Stimulated activated CD4-positive, alpha-beta T cell treated with anti-CD3 and anti-CD28 coated beads, Interleukin-4, amount 100 ng/mL, for 4 hours (primary cell): ENCODE results near the gene CKS2.
"Not testable (repeated sequence)": the region's sequence is repeated elsewhere in the genome, so short reads cannot be mapped to it uniquely, and the experiment has no call there.

Source experiments
- DNase-seq, 2 experiments: peaks; one replicate each; pipeline ENCODE4 v3.0.0-alpha.2; 2020

CKS2 gene

DNA sequence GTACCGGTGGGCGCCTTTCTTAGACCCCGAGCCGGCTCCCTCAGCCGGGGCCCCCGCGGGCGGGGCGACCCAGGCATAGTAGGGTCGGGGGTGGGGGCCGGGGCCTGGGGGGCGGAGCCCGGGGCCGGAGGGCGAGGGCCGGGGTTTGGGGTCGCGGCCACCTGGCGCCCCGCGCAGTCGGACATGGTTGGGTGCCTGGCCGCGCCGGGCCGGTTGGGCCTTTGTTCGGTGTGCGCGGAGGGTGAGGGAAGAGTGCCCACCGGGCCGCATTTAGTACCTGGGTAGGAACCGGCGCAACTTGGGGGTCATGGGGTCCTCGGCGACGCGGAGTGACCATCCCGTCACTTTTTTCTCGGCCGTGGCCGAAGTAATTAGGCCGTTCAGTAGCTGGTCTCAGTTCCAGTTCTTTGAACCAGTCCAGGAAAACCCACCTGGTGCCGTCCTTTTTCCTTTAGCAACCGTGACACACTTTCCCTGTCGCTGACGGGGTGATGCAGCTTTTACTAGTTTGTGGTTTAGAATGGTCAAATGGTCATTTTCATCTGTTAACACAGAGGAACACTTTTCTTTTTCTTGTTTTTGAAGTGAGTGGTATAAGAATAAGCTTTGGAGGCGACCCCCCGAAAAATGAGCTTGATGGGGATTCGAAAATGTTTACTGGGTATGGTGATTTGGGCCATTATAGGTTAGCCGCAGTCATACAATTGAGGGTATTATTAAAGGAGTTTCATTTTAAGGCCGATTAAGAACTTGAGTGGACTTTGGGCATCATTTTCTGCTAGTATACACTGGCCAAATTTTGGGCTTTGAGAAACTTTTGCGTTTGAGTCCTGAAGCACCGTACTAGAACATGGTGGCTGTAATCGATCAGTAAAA, 589 bp downstream of the CKS2 start:
- no peak for DNase-seq

DNA sequence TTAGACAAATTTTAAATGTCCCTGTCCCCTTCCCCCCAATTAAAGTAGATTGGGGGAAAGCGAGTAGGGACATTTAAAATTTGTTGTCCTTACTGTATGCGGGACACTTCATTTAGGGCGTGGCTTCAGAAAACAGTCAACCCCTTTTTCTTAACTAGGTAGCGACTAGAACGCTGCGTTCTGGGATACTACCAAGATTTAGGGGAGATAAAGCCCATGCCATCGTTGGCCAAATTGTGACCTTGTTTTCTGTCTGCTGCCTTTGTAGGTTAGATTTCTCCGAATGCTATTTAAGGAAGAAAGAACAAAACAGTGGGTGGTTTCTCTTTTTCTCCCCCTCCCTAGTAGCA, 1.2 kb downstream of the CKS2 start:
- DNase-seq: no peak

DNA sequence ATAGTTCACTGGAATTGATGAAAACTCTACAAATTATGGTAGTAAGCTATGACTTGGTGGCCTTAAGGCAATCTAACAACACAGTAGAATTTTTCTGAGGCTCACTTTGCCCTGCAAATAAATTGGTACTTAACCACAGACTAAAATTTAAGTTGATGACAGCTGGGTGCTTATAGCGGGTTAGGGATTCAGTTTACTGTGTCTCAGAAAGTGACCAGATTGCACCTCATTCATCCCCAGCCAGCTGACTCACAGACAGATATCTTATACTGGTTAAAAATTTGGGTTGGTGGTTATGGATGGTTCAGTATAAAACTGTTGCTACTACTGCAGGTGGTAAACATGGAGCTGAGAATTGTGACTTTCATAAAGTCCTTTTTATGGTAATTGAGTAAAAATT, 2.8 kb downstream of the CKS2 start:
- no peak for DNase-seq

DNA sequence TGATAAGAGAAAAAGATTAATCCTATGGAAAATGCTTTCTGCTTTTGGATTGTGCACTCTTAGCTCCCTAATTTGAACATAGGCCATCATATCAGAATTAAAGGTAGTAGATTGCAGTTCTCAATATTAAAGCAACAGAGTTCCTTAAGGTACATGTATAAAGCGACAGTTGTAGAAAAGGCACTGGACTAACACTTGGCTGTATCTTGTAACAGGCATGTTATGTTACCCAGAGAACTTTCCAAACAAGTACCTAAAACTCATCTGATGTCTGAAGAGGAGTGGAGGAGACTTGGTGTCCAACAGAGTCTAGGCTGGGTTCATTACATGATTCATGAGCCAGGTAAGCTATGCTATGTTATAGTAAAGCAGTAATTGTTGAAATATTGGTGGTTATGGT, 4.0 kb downstream of the CKS2 start:
- no peak for DNase-seq

DNA sequence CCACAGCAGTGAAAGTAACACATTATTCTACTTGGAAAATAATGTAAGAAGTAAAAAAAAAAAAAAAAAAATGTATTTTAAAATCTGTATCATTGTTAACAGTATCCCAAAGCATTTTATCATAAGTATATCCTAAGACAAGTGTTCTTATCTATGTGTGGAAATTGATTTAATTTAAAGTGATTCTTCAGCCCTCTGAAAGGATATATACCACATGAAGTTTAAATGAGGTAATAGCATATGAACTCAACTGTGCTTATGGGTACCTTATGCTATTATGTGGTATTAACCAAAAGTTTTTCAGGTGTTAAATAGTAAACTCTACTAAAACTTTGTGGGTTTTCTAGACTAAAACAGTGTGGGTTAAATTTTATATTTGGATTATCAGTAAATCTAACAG, 4.5 kb downstream of the CKS2 start:
- DNase-seq: no peak

DNA sequence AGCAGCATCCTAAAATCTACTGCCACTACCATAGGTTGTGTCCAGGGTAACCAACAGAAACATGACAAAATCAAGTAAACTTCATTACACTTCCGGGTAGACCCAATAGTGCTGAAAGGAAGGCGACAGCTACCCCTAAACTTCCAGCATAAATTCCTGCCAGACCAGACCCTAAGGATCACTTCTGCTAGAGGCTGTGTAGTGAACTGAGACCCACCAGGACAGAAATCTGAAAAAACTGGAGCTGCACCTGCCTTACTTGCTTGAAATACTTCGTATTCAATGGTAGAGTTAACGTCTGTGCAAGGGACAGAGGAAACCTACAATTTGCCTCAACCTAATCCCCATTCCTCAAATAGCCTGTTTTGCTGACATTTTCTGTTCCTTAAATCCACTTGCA, 6.3 kb downstream of the CKS2 start:
- DNase-seq: no peak

DNA sequence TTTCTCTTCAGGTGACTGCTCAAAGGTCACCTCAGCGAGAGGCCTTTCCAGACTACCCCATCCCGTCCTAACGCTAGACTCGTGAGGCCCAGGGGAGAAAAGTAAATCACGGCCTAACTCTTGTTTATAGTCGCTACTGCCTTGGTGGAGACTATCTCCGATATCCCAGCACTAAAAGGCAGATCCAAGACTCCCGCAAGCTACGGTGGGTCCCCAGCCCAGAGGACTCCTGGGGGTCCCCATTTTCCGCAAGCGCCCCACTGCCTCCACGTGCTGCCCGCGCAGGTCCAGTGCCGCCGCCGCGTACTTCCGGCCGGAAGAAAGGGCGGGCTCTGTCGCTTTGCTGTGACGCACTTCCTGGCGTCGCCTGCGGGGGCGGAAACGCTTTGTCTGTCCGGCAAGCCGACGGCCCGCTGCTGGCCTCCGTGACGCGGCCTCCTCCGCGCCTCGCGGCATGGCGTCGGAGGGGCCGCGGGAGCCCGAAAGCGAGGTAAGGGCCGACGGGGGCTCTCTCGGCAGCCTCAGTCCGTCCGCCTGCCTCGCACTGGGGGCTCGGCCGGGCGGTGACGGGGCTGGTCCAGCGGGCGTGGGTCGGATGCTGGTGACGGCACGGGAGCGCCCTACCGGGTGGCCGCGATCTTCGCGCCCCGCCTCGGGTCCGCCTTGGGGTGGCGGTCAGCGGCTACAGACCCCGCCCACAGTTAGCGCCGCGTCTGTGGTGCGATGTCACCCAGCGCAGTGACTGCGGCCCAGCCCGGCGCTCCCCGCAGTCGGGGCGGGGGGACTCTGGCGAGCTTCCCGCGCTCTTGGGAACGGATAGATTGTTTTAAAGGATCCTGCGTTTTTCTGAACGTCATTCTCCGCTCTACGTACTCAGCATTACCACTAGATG, 7.4 kb downstream of the CKS2 start, which contains the start of gene SECISBP2:
SECISBP2 (plus strand) TSS at position 378 of the 892 bp plus-strand sequence; CDS start at position 455, 77 bp downstream.
- DNase-seq: peak; percentile 92 to 94

DNA sequence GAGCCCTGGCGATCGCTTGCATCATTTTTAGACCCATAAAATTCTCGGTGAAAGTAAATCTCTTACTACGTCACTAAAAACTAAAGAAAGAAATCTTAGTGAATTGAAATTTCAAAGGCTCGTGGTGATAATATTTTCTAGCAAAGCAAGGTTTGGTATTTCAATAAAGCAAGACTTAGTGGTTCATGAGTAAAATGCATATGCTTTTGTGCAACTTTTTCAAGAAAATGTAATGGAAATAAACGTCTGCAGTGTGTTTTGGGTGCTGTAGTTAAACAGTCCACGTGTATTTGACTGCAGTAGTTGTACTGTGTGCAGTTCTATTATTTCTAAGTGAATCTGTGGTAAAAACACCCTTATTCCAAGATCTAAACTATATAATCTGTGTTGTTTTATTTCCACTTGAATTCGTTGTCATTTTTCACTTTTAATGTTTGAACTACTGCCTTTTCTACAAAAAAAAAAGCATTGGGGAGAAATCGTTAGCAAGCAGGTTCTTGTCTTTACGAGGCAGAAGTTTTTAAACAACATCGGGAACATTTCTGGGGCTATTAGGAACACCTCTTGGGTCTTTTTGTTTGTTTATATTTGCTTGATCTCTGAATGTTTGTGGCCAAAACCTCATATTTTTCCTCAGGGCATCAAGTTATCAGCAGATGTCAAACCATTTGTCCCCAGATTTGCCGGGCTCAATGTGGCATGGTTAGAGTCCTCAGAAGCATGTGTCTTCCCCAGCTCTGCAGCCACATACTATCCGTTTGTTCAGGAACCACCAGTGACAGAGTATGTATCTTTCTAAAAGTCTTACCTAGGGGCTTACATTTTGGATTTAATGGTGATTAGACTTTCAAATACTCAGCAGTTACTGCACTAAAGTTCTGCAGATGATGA, 8.3 kb downstream of the CKS2 start:
- no peak for DNase-seq

DNA sequence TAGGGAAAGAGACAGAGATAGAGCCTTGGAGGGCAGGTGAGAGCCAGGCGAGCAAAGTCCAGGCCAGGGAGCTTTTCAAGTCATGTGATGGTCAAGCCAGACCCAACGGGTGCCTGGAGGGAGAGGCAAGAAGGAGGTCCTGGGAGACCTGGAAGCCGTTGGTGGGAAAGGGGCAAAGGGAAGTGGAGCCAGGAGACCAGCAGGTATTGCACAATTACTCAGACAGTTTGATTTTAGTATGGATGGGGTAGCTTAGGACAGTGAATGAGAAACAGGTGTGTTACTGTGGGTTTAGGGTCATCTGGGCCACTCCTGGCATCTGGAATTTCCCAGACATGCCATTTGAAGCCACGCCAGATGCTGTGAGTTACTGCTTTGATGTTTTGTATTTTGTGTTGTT, 12.4 kb downstream of the CKS2 start:
- DNase-seq: no peak

DNA sequence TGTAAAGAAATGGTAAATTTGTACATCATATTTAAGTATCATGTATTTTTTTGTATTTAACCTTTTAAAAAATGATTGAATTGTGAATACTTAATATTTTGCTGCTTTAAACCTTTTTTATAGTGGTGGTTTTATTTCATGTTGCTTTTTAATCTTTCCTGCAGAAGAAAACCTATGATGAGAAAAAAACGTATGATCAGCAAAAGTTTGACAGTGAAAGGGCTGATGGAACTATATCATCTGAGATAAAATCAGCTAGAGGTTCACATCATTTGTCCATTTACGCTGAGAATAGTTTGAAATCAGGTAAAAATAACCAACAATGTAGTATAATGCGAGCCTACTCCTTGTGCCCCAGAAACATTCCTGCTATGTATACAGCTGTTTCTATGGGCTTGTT, 14.7 kb downstream of the CKS2 start:
- DNase-seq: no peak

DNA sequence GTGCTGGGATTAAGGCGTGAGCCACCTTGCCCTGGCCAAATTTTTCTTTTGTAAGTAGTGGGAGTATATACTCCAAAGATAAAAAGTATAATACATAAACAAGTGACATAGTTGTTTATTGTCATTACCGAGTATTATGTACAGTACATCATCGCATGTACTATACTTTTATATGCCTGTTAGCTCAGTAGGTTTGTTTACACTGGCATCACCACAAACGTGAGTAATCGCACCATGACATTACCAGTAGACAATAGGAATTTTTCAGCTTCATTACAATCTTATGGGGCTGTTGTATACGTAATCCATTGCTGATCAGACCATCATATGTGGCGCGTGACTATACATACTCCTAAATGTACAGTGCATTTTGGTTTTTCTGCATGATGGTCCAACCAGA, 17.1 kb downstream of the CKS2 start:
- DNase-seq: no peak

DNA sequence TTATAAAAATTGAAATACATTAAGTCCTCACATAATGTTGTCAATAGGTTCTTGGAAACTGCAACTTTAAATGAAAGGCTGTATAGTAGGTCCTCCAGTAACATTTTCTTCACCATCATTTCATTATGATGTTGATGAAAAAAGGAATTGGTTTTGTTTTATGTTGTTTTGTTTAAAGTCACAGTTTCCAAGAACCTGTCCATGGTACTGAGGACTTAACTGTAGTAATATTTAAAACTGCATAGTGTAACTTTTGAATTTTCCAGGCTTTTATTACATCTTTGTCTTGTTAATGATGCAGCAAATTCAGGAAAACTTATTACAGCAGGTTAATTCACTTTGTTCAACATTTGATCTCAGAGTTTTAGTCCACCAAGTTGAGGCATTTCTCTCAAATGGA, 18.9 kb downstream of the CKS2 start:
- DNase-seq: no peak

DNA sequence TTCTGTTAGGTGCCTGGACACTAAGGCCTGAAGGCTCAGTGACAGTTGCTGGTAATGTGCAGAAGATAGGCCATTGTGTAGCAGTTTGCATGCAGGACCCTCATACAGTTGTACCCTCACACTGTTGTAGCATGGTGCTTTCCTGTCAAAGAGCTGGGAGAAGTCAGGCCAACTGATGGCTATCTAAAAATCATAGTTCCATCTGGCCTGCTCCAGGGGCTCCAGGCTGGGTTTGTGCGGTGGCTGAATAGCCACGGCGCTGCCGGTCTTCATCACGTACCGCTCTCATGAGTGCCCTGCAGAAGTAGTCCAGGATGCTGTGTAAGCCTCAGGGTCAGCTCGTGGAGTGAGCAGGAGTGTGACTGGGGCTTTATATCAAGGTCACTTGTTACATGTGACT, 19.5 kb downstream of the CKS2 start:
- no peak for DNase-seq

DNA sequence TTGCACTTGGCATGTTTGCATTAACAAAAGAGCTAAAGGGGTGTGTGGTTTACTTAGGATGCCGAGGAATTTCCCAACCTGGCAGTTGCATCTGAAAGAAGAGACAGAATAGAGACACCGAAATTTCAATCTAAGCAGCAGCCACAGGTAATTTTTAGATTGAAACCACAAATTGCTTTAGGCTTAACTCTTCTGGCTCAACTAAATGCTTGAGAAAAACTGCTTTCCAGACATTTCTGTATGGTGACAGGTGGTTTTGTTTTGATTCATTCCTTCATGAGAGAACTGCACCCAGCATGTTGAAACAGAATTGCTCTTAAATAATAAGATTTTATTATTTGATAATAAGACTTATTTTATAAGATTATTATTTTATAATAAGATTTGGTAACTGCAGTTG, 28.8 kb downstream of the CKS2 start:
- no peak for DNase-seq

DNA sequence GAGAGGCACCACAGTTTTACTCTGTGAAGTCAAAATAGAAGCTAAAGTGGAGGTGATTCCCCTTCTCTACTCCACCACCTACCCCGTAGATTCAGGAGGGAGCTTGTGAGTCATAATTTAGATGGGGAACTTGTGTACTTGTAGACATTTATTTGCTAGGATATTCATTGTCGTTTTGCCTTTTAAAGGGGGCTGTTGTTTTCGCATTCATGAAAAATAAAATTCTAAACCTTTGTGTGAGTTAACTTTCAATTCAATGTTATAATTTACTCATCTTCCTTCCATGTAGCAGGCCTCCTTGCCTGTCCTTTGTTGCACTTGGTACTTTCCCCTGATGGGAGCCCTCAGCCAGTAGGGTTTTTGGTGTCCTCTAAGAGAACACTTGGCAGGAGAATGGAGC, 29.3 kb downstream of the CKS2 start:
- no peak for DNase-seq

DNA sequence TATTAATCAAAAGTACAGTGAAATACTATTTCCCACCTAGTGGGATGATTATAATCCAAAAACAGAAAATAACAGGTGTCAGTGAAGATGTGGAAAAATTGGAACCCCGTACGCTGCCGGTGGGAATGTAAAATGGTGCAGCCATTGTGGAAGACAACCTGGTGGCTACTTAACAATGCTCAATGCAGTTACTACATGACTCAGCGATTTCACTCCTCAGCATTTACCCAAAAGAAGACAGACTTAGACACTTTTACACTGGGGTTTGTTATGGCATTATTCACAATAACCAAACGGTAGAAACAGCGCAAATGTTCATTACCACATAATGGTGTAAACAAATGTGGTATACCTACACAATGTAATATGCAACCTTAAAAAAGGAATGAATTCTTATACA, 31.2 kb downstream of the CKS2 start:
- DNase-seq: no peak

DNA sequence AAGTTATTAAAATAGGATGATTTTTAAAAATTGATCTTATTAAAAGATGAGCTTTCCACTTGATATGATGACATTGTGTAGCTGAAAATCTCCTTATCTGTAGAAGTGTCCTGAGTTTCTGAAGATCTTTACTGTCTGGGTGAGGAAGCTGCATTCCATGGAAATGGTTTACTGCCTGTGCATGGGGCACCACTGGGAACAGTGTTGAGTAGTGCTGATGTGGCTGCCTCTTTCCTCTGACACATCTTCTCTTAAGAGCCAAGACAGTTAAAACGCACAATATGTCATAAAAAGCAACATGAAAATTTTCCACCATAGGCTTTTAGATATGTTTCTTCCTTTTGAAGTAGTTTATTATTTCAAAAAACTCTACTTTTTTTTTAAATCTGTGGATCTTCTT, 32.0 kb downstream of the CKS2 start:
- DNase-seq: no peak

DNA sequence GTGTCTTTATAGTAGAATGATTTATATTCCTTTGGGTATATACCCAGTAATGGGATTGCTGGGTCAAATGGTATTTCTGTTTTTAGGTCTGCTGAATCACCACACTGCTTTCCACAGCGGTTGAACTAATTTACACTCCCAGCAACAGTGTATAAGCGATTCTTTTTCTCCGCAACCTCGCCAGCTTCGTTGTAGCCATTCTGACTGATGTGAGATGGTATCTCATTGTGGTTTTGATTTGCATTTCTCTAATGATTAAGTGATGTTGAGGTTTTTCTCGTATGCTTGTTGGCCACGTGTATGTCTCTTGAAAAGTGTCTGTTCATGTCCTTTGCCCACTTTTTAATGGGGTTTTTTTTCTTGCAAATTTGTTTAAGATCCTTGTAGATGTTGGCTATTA, 32.8 kb downstream of the CKS2 start:
- DNase-seq: not testable (repeated sequence)

DNA sequence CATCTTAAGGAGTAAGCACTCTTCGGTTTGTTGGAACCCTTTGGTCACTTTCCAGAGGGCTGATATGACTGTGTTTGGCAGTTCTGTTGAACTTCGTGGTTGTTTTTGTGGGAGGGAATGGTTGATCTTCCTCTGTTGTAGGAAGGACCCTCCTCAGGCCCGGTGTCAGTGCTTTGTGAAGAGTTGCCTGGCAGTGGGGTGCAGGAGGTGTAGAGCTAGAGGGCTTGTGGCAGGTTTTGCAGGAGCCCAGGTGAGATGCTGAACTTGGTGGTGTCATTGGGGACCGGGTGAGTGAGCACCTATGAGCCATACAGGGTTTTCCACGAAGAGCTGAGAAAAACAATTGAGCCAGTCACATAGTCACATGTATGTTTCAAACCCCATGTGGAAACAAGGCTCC, 34.5 kb downstream of the CKS2 start:
- DNase-seq: no peak

DNA sequence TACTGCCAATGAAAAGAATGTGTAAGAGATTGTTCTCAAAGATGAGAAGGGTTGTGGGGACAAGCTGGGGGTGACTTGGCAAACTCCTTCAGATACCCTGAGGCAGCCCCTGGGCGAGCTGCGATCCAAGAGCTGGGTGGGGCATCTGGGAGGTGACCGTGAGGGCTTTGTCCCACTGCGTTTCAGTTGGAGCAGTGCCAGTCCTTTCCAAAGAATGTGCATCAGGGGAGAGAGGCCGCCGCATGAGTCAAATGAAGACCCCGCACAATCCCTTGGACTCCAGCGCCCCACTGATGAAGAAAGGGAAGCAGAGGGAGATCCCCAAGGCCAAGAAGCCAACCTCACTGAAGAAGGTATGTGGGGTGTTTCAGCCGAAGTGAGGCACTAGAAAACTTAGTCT, 35.7 kb downstream of the CKS2 start:
- no peak for DNase-seq

DNA sequence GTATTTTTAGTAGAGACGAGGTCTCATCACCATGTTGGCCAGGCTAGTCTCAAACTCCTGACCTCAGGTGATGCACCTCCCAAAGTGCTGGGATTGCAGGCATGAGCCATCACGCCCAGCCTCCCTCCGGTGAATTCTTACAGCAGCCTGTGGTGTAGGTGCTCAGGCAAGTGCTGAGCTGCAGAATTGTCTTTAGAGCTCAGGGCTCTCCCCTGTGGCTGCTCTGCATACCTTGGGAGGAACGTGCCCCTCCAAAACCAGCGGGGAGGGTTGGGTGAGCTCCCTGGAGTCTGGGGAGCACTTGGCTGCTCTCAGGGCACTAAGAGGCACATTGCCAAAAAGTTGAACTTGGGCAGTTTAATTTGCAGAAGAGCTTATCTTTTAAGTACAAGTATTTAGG, 36.7 kb downstream of the CKS2 start:
- DNase-seq: no peak

DNA sequence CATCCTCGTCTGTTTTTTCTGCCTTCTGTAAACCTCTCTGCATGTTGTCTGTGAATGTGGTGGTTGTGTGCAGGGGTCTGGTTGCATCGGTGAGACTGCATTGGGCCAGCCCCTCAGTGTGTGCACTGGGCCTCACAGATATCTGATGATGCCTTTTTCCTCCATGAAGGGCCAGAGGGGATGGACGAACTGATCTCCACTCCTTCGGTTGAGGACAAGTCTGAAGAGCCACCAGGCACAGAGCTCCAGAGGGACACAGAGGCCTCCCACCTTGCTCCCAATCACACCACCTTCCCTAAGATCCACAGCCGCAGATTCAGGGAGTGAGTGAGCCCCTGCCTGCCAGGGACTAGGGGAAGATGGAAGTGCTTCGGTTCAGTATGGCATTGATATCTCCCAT, 38.6 kb downstream of the CKS2 start:
- no peak for DNase-seq

DNA sequence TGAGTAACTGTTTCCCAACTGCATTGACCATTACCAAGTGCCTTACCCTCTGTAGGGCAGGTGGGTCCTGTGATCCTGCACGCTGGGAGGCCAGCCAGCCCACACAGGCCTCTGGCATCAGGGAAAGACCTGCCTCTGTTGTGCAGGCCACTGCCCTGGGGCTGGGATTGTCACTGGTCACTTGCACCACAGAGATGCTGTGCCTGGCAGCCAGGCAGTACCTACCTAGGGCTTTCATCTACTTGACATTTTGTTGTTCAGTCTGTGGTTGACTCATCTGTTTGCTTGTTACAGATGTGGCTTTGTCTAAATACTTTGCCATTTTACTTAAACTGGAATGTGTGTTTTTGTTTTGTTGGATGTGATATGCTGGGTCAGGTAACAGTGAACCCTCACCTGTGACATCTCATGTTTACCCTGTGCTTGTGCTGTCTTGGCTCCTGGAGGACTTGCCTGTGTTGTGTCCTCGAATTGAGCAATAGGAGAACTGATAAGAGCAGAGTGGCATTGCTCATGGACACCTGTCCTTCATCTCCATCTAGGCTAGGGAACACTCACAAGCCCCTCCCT, 40.1 kb downstream of the CKS2 start:
- DNase-seq: no peak
